GM18867 (cell line): ENCODE measurements around the gene LYPD3.
"Not testable (repeated sequence)": the region's sequence is repeated elsewhere in the genome, so short reads cannot be mapped to it uniquely, and the experiment has no call there.

Source experiments
- ATAC-seq: cut with Tn5 transposase; IDR thresholded peaks from one replicate; pipeline ENCODE4 v1.9.1; 2021; ENCODE audit warnings: mild to moderate bottlenecking, moderate library complexity; ENCODE audit not compliant: unreplicated experiment

Gene LYPD3

DNA sequence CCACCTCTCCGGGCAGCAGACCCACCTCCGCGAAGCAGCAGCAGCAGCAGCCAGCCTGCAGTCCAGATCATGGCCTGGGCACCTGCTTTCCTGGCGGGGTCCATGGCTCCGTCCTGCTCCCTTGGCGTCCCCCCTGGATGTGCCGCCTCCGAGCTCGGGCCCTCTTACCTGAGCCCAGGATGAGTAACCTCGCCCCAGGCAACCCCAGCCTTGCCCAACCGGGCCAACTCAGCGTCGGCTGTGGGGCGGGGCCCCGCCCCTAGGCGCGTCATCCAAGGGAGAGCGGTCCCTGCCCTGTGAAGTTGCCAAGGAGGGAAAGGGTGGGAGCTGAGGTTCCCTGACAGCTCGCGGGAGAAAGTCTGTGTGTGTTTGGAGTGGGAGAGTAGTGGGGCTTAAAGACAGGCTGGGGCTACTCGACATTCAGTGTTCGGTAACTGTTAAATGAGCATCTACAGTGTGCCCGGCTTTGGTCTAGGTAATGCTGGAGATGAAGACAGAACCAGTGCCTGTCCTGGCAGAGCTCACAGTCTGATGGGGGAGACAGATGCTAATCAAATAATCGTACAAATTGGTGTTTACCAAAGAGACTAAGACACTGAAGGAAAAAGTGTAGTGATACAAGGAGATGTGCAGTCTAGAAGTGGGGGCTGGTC, at the start of gene LYPD3:
Gene LYPD3 (minus strand): TSS at position 141 of the 653 bp plus-strand sequence. CDS start 37 bp downstream, at position 104.
- ATAC-seq = no peak

GRCh38 chr19:43512399-43512798, 47.0 kb upstream of the LYPD3 start:
- not testable (repeated sequence) for ATAC-seq

- no peak for ATAC-seq
Observed at GRCh38 chr19:43511324-43511723, 45.9 kb upstream of the LYPD3 start.

GRCh38 chr19:43510713-43511112, 45.3 kb upstream of the LYPD3 start:
- no peak for ATAC-seq

DNA sequence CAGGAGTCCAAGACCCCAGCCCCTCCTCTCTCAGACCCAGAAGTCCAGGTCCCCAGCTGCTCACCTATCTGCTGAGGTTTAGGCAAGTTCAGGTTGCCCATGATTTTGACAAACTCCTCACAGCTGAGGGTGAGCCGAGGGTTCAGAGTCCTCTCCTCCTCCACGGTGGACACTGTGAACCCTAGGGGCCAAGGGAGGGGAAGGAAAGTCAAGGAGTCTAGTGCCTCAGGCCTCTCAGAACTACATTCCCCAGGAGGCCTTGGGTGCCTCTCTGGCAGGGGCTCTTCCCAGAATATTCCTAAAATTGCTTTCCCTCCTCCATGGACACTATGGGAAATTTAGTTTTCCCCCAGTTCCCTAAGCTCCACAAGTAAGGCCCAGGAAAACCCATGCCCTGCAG, 42.5 kb upstream of the LYPD3 start:
- no peak for ATAC-seq

DNA sequence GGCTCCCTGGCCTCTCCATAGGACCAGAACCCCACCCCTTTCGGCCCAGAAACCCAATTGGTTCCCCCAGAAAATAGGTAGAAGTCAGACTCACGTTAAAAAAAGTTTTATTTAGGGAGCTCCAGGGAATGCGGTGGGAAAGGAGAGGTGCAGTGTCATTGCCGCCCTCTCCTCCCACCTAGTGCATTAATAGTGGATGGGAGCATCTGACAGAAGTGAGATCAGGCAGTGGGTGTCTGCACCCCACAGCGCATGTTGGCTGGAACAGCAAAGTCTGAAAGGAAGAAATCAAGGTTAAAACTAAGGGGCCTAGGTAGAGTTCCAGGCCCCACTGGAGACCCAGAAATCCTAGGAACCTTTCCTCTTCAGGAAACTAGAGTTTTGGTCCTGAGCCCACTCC, 41.2 kb upstream of the LYPD3 start:
- no peak for ATAC-seq

GRCh38 chr19:43505941-43506340, 40.5 kb upstream of the LYPD3 start:
- no peak for ATAC-seq

- ATAC-seq = no peak
Observed at GRCh38 chr19:43505186-43505456, 39.7 kb upstream of the LYPD3 start.

DNA sequence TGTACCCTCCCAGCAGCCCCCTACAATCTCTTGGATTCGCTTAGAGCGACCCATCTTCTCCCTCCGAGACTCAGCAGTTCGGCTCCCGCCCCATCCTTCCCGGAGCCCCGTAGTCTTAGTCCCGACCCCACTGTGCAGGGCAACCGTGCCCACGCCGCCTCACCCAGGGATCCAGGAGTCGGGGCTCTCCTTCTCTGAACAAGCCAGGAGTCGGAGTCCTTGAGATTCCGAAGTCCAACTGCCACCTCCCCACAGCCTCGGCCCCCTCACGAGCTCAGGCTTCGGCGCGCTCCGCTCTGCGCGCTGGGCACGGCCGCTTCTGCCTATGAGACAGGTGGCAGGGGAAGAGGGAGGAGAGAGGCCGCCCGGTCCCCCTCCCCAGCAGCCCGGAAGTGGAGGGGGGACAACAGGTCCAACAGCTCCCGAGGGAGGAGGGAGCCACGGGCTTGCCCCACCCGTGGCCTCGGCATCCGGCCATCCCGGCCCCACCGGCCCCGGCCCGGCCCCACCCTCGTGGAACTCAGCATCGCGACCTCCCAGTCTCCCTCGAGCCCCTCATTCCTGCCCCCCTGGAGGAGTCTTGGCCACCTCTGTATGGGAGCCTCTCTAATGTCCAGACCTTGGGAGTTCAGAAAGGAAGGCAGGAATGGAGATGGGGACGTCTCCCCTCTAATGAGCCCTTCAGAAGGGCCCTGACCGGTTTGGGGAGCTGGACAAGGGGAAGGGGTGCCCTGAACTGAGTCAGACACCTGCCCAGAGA, 39.2 kb upstream of the LYPD3 start, which contains the start of gene PHLDB3:
Gene PHLDB3 (minus strand): TSS at position 321 of the 760 bp plus-strand sequence. CDS start 628 bp downstream, outside the sequence.
- peak; percentile 24 for ATAC-seq

- ATAC-seq = peak; percentile 85
Observed at GRCh38 chr19:43503501-43504425, 38.4 kb upstream of the LYPD3 start.

GRCh38 chr19:43502419-43502976, 37.1 kb upstream of the LYPD3 start:
- no peak for ATAC-seq

DNA sequence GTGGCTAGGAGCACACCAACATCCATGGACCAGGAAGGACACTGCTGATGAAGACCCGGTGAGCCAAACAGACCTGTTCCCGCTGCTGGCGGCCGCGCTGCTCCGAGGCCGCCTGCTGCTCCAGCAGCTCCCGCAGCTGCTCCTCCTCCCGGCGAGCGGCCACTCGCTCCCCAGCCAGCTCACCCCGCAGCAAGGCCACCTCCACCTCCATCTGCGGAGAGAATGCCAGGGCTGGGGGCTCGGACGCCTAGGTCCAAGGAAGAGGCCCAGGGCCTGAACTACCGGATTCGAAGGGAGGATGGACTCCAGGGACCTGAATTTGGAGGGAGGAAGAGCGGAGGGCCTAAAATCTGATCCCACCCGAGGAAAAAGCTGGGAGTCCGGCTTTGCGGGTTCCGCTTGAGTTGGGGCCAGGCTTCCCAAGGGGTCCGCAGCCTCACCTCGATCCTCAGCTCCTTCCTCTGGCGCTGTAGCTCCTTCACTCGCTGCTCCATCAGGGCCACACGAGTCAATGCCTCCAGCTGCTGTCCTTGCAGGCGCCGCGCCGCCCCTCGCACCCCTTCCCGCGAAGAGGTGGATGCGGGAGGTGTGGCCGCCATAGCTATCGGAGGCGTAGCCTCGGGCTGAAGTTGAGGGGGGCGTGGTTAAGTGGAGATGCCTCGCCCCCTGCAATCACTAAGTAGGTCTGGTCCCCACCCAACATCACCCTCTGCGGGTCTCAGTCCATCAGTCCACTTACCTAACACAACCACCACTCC, 36.4 kb upstream of the LYPD3 start:
- no peak for ATAC-seq

GRCh38 chr19:43499042-43499441, 33.6 kb upstream of the LYPD3 start:
- no peak for ATAC-seq

DNA sequence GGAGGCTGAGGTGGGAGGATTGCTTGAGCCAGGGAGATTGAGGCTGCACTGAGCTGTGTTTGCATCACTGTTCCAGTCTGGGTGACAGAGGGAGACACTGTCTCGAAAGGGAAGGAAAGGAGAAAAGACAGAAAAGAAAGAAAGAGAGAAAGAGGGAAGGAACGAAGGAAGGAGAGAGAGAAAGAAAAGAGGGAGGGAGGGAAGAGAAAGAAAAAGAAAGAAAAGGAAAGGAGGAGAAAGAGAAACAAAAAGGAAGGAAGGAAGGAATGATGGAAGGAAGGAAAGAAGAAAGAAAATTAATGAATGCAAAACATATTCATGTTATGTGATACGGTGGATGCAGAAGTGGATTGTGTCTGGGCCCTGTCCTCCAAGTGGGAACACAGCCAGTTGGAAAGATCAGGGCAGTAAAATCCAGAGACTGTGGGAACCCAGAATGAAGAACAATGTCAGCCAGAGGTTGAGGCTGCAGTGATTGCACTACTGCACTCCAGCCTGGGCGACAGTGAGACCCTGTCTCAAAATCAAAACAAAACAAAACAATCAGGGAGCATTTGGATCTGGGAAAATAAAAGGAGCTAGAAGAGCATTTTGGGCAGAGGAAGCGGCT, 32.9 kb upstream of the LYPD3 start:
- no peak for ATAC-seq

- no peak for ATAC-seq
Observed at GRCh38 chr19:43496960-43497359, 31.6 kb upstream of the LYPD3 start.

DNA sequence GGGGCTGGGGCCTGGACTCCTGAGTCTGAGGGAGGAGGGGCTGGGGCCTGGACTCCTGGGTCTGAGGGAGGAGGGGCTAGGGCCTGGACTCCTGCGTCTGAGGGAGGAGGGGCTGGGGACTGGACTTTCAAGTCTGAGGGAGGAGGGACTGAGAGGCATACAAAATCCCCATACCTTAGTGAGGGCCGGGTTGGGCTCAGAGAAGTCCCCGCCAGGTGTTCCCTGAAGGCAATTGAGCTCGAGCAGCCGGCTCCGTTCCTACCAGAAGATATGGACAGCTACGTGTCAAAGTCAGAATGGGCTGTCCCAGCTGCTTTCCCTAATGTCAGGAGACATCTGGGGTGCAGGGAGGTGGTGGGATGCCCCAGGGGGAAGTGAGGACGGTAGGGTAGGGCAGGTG, 29.7 kb upstream of the LYPD3 start:
- no peak for ATAC-seq

GRCh38 chr19:43490759-43491158, 25.4 kb upstream of the LYPD3 start:
- ATAC-seq = no peak

DNA sequence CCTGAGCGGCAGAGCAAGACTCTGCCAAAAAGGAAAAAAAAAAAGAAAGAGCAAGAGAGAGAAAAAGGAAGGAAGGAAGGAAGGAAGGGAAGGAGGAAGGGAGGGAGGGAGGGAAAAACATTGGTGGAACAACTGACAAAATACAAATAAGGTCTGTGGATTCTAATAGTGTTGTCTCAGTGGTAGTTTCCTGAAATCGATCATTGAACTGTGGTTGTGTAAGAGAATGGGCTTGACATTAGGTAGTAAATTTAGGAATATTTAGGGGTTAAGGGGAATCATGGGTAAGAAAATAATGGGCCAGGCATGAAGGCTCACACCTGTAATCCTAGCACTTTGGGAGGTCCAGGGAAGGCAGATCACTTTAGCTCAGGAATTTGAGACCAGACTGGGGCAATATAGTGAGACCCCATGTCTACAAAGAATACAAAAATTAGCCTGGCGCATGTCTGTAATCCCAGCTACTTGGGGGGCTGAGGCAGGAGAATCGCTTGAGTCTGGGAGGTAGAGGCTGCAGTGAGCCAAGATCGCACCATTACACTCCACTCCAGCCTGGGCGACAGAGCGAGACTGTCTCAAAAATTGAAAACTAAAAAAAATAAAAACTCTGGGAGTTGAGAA, 24.7 kb upstream of the LYPD3 start:
- no peak for ATAC-seq

DNA sequence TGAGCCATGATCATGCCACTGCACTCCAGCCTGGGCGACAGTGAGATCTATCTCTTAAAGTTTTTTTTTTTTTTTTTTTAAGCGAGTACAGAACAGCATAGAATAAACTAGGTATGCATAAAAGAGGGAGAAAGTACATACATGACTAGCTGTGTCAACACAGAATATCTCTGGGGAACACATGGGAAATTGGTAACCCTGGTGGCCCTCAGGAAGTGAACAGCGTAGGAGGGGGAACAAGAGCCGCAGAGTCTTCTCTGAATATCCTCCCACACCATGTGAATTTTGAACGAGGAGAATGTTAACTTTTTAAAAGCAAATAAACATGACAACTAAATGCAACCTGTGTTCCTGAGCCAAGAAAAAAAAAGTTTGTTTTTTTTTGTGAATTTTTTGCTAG, 23.9 kb upstream of the LYPD3 start:
- ATAC-seq = no peak

GRCh38 chr19:43488179-43488578, 22.8 kb upstream of the LYPD3 start:
- no peak for ATAC-seq
